Right lobe of liver (tissue), 6 donors: ENCODE data around the gene DZANK1. TPM values are rescaled to one million over a fixed set of nuclear protein-coding genes. Genes with fewer than 3 reads are reported as not detected.
A peak's percentile ranks its signal among the peaks of the same experiment; 100 is the strongest.

Experiments
- ATAC-seq, 4 donors: fragments of 200-7000 bp; cut with Tn5 transposase; one replicate each; pipeline ENCODE4 v1.9.1; 2020; ENCODE audit warnings: mild to moderate bottlenecking in 4 of 4, moderate library complexity in 4 of 4
- DNase-seq, 3 donors: peaks; one replicate each; pipeline ENCODE4 v3.0.0-alpha.2; 2020
- H3K27ac ChIP-seq, 3 donors: fragments of 200-600 bp; one replicate each; pipeline ENCODE4 v1.8.0; 2022
- H3K27me3 ChIP-seq, 2 donors: fragments of 200-600 bp; one replicate each; pipeline ENCODE4 v1.8.0; 2022
- H3K36me3 ChIP-seq, 4 donors: fragments of 200-600 bp; sonication (generic) in 1 of 4; one replicate each; pipeline versions ENCODE4 v1.5.1 to v1.8.0; 2017 to 2022; ENCODE audit warnings: control low read depth in 1 of 4
- H3K4me1 ChIP-seq, 4 donors: fragments of 200-600 bp; sonication (generic) in 1 of 4; one replicate each; pipeline versions ENCODE4 v1.5.1 to v1.8.0; 2017 to 2022; ENCODE audit warnings: control low read depth in 1 of 4
- H3K4me3 ChIP-seq, 3 donors: fragments of 200-600 bp; one replicate each; pipeline ENCODE4 v1.8.0; 2022
- H3K9me3 ChIP-seq, 4 donors: fragments of 200-600 bp; sonication (generic) in 1 of 4; one replicate each; pipeline versions ENCODE4 v1.5.1 to v1.8.0; 2017 to 2022; ENCODE audit warnings: control low read depth in 1 of 4
- POLR2A ChIP-seq: fragments of 450-650 bp; IDR thresholded peaks from one replicate; pipeline ENCODE4 v1.6.1; 2017; ENCODE audit warnings: antibody characterized with exemption, mild to moderate bottlenecking
- WGBS: methylation state at CpG from one replicate; pipeline ENCODE4 v1.1.6; 2018; ENCODE audit warnings: low coverage, low lambda C conversion rate; ENCODE audit not compliant: insufficient coverage; ENCODE audit errors: missing lambda C conversion rate; 5-methylcytosine and 5-hydroxymethylcytosine counted together
- intact Hi-C, 2 donors: fragments of 100-400 bp; cut with DNase I; formaldehyde crosslinking; loops; one replicate each; pipeline versions ENCODE4 v1.11.2 to v1.14.1; 2022
- total RNA-seq, 6 experiments: library from RNA; depleted of rRNA in 2 of 6; stranded (reverse); fragments of >200 nt in 2 of 6; fragmentation: NEBNext Ultra II Directional in 3 of 6; extraction: Animal tissue kit (Norgen Biotek cat#: 25700) in 3 of 6; gene quantifications; one replicate each; pipeline versions ENCODE4 v1.1.0 to v1.2.4, GENCODE V29; 2016 to 2023
- TF ChIP-seq, protein P1 (sequence below), 4 donors: fragments of 200-600 bp in 3 of 4; fragments of 450-650 bp in 1 of 4; IDR thresholded peaks; one replicate each; pipeline versions ENCODE4 v1.5.1 to v1.8.0; 2016 to 2022; ENCODE audit warnings: antibody characterized with exemption in 4 of 4, mild to moderate bottlenecking in 2 of 4
- donor health status: DM: no; HTN: yes; CAD: no.
- donor health status: DM: no; HTN: no; CAD: no.
- donor health status: DM: no; HTN: no; CAD: no.
- donor health status: DM: no; HTN: yes; CAD: no.
- donor health status: DM: no; HTN: yes; CAD: no.

DZANK1 gene
- total RNA-seq, 6 experiments from 2014 or later = 0.25 to 0.68 (median 0.41) TPM

DNA sequence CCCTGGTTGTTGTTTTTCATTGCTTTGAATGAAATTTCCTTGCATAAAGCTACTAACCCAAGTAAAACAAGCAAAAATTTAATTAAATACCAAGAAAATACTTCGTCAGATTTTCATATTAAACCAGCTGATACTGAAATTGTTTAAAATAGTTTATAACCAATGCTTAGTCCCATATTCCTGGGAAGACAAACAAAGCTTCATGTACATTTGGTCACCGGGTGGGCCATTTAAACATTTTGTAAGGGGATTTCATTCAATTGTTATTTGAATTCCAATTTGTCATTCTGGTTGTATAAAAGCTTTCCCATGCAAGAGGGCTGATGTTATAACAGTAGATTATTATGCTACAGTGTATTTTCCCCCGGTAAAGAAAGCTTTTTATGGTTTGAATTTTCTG lies 30.8 kb upstream of the DZANK1 start:
- DNase-seq (no peak), ATAC-seq (no peak)
- Histone ChIP-seq H3K4me1 (peaks cover 0 to 7% (median 0%) of the 10 kb centered on the region in 4 donors), H3K36me3 (no peaks in the 10 kb centered on the region), H3K4me3 (no peak overlapping the region), H3K9me3 (no peaks in the 10 kb centered on the region), H3K27ac (peak overlapping the region in 2 of 3 donors; percentile 57 to 60), H3K27me3 (no peaks in the 10 kb centered on the region)
- no peak for TF ChIP-seq POLR2A
- TF ChIP-seq, protein P1, sequence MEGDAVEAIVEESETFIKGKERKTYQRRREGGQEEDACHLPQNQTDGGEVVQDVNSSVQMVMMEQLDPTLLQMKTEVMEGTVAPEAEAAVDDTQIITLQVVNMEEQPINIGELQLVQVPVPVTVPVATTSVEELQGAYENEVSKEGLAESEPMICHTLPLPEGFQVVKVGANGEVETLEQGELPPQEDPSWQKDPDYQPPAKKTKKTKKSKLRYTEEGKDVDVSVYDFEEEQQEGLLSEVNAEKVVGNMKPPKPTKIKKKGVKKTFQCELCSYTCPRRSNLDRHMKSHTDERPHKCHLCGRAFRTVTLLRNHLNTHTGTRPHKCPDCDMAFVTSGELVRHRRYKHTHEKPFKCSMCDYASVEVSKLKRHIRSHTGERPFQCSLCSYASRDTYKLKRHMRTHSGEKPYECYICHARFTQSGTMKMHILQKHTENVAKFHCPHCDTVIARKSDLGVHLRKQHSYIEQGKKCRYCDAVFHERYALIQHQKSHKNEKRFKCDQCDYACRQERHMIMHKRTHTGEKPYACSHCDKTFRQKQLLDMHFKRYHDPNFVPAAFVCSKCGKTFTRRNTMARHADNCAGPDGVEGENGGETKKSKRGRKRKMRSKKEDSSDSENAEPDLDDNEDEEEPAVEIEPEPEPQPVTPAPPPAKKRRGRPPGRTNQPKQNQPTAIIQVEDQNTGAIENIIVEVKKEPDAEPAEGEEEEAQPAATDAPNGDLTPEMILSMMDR (IDR thresholded peaks at IDR 0.05) = no peak
- intact Hi-C loops = no loop called here
- 100% methylated on average over 3 of the region's 3 CpGs for WGBS

DNA sequence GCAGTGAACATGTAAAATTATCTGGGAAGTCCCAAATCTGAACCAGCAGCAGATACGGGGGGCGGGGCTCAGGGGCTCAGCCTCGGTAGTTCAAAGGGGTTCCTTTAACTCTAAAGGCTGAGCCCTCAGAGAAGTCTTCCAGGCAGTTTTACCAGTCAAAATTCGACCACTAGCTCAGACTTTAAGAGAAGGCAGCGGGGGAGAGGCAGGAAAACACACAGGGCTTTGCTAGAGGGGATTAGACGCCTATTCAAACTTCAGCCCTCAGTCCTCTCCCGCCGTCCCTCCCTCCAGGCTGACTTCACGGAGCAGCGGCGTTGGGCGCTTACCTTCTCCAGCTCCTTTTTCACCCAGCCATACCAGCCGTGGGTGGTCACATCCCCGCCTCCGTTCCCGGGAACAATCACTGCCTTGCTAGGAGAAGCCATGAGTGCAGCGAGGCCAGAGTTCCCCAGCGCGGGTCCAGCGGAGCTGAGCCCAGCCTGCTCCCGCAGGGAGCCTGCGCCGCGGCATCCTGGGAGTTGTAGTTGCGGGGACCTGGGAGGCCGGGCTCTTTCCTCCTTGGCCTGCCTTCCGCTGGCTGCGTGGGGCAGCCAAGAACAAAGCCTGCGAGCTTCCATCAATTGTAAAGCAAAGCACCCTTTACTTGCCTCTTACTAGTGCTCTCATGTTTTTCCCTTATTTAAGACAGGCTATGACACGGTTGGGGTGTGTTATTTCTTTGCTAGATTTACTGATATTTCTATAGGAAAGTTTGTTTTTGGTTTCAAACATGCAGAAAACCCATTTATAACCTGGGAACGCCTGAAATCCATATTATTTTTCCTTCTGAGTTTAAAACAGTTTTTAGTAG lies 30.1 kb upstream of the DZANK1 start, which contains the start of gene RBBP9:
Gene RBBP9 (minus strand): TSS at position 486 of the 853 bp plus-strand sequence. CDS start 58 bp downstream, at position 428.
- no peaks in the 10 kb centered on the region for H3K36me3 ChIP-seq
- H3K4me3 ChIP-seq = peak within 1 kb of the TSS; percentile 66 to 93 (median 86)
- H3K27ac ChIP-seq = peak within 1 kb of the TSS in 2 of 3 donors; percentile 57 to 60
- DNase-seq = peak; percentile 91 to 93 (median 93)
- no peaks in the 10 kb centered on the region for H3K27me3 ChIP-seq
- peak; percentile 99 to 100 (median 100) for ATAC-seq
- WGBS = 6% methylated on average over 13 of the region's 31 CpGs
- H3K9me3 ChIP-seq = no peaks in the 10 kb centered on the region
- peaks cover 0 to 7% (median 0%) of the 10 kb centered on the region in 4 donors for H3K4me1 ChIP-seq
- TF ChIP-seq, protein P1 (IDR thresholded peaks at IDR 0.05) = no peak
- TF ChIP-seq POLR2A = peak; percentile 38
- intact Hi-C loops = no loop called here

GRCh38 chr20:18496042-18496441 lies 29.2 kb upstream of the DZANK1 start:
- 17% methylated on average over 6 of the region's 7 CpGs for WGBS
- ATAC-seq = peak; percentile 37 to 60 (median 54)
- TF ChIP-seq, protein P1 (IDR thresholded peaks at IDR 0.05) = no peak
- TF ChIP-seq POLR2A = no peak
- peak in 1 of 3 donors; percentile 64 for DNase-seq
- Histone ChIP-seq H3K36me3 (peaks cover 0 to 2% (median 0%) of the 10 kb centered on the region in 4 donors), H3K27ac (no peak overlapping the region), H3K27me3 (no peaks in the 10 kb centered on the region), H3K9me3 (no peaks in the 10 kb centered on the region), H3K4me1 (peaks cover 0 to 7% (median 0%) of the 10 kb centered on the region in 4 donors), H3K4me3 (peak overlapping the region in 2 of 3 donors; percentile 66 to 86)
- intact Hi-C loops = no loop called here

GRCh38 chr20:18488301-18488700 lies 21.5 kb upstream of the DZANK1 start:
- no peak for ATAC-seq
- Histone ChIP-seq H3K27ac (no peak overlapping the region), H3K4me1 (no peaks in the 10 kb centered on the region), H3K9me3 (no peaks in the 10 kb centered on the region), H3K27me3 (no peaks in the 10 kb centered on the region), H3K4me3 (no peak overlapping the region), H3K36me3 (peaks cover 0 to 34% (median 9%) of the 10 kb centered on the region in 4 donors)
- 91% methylated on average over 3 of the region's 3 CpGs for WGBS
- intact Hi-C loops = no loop called here
- DNase-seq = no peak
- TF ChIP-seq, protein P1 (IDR thresholded peaks at IDR 0.05) = no peak
- TF ChIP-seq POLR2A = no peak
